NCI-H187 (cell line): Measurements from ENCODE around the gene TMEM18.

ENCODE experiments used
- DNase-seq, 2 experiments: peaks; one replicate each; lab custom pipeline; 2025; lab: John Stamatoyannopoulos, UW

TMEM18 gene

GRCh38 chr2:618422-618990, 58.7 kb downstream of the TMEM18 start:
- no peak for DNase-seq

- DNase-seq, result no peak
Measured at GRCh38 chr2:618005-618404, 59.2 kb downstream of the TMEM18 start.
